Natural killer cell (primary cell): Measurements from ENCODE around the gene ABCA3. TPM values are rescaled to one million over a fixed set of nuclear protein-coding genes. Genes with fewer than 3 reads are reported as not detected.

Experiments used
- ATAC-seq, 3 donors: fragments of 150-1000 bp in 2 of 3; fragments of 200-7000 bp in 1 of 3; cut with Tn5 transposase; 1 replicate in 1 of 3; 2 replicates in 2 of 3; pipeline ENCODE4 v1.10.0; 2021; ENCODE audit warnings: mild to moderate bottlenecking in 2 of 3, moderate library complexity in 2 of 3
- DNase-seq, 2 donors: peaks; one replicate each; pipeline versions ENCODE4 v3.0.0 to v3.0.0-alpha.2; 2013 to 2021; ENCODE audit warnings: mixed read lengths in 1 of 2
- H3K27ac ChIP-seq: one replicate; pipeline ENCODE4 v1.5.1; 2013; ENCODE audit warnings: mild to moderate bottlenecking, low read length
- H3K27me3 ChIP-seq: one replicate; pipeline ENCODE4 v1.6.1; 2013; ENCODE audit warnings: low read length; ENCODE audit not compliant: control insufficient read depth, insufficient read depth
- H3K36me3 ChIP-seq: one replicate; pipeline ENCODE4 v1.6.1; 2013; ENCODE audit warnings: low read length; ENCODE audit not compliant: control insufficient read depth, insufficient read depth
- H3K4me1 ChIP-seq: one replicate; pipeline ENCODE4 v1.6.1; 2013; ENCODE audit warnings: low read length; ENCODE audit not compliant: control insufficient read depth, insufficient read depth
- H3K4me3 ChIP-seq: one replicate; pipeline ENCODE4 v1.5.1; 2013; ENCODE audit warnings: low read length
- H3K9me3 ChIP-seq: one replicate; pipeline ENCODE4 v1.6.1; 2013; ENCODE audit warnings: low read length; ENCODE audit not compliant: control insufficient read depth, insufficient read depth
- H3K27ac Mint-ChIP-seq, 2 donors: one replicate each; pipeline ENCODE4 v1.8.0; 2022; ENCODE audit warnings: mild to moderate bottlenecking in 2 of 2, mixed read lengths in 2 of 2, moderate library complexity in 1 of 2
- H3K27me3 Mint-ChIP-seq, 2 donors: one replicate each; pipeline ENCODE4 v1.8.0; 2022; ENCODE audit warnings: low read depth in 2 of 2, mixed read lengths in 2 of 2
- H3K36me3 Mint-ChIP-seq: one replicate; pipeline ENCODE4 v1.8.0; 2022; ENCODE audit warnings: mixed read lengths
- H3K4me1 Mint-ChIP-seq, 2 donors: one replicate each; pipeline ENCODE4 v1.8.0; 2022; ENCODE audit warnings: mixed read lengths in 2 of 2
- H3K4me3 Mint-ChIP-seq: one replicate; pipeline ENCODE4 v1.8.0; 2022; ENCODE audit warnings: mild to moderate bottlenecking, moderate library complexity, mixed read lengths
- H3K9me3 Mint-ChIP-seq, 2 donors: one replicate each; pipeline ENCODE4 v1.8.0; 2022; ENCODE audit warnings: mixed read lengths in 2 of 2
- WGBS: methylation state at CpG from one replicate; pipeline ENCODE4 v1.1.7; 2013; ENCODE audit warnings: missing lambda C conversion rate; ENCODE audit not compliant: insufficient coverage; 5-methylcytosine and 5-hydroxymethylcytosine counted together
- intact Hi-C: fragments of 100-400 bp; cut with micrococcal nuclease; formaldehyde crosslinking; loops from one replicate; pipeline ENCODE4 v1.14.2; 2022
- total RNA-seq, 4 donors: library from RNA; stranded (reverse); fragments of 120-200 nt in 1 of 4; gene quantifications; one replicate each; pipeline versions ENCODE4 v1.2.3 to v1.2.4, GENCODE V29; 2013 to 2022
- TF ChIP-seq, protein P1 (sequence below): fragments of 200-600 bp; IDR thresholded peaks from one replicate; pipeline ENCODE4 v1.8.0; 2022; ENCODE audit warnings: antibody characterized with exemption

The ABCA3 gene
- total RNA-seq, 3 donors from 2014 or later (not counting 1 experiment from before 2014, with no cell fraction given): 12.2 to 17.5 (median 16.6) TPM

DNA sequence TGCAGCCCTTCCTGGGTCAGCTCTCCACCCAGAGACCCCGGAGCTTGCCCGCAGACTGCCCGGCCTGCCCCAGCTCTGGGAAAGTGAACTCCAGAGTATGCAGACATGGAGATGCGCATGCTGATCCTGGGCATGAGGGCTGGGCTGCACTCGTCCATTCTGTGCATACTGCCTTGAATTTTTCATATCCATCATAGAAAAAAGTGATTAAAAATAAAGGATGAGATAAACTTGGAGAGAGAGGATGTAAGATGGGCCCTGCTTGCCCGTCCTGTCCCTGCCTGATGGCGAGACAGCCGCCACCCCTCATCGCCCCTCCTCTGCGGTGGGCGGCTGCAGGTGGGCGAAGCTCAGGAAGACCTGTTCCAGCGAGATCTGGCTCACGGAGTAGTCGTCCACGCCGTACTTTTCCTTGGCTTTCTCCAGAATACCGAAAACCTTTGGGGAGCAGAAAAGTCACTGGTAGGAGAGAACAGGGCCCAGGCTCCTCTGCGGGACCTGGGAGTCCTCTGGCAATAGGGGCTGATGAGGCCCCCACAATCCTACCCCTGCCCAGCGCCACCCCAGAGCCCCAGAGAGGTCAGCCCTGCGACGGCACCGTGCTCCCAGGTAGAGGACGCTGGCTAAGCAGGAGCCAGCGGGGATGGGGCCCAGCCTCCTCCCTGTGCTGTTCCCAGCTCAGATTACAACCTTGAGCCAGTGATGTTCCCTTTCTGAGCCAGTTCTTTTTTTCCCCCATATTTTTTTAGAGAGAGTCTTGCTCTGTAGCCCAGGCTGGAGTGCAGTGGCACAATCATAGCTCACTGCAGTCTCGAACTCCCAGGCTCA is 63.9 kb downstream of the ABCA3 start:
- WGBS: 94% methylated on average over 25 of the region's 26 CpGs
- DNase-seq (no peak), ATAC-seq (no peak)
- no peak overlapping the region for H3K27ac Mint-ChIP-seq
- H3K36me3 Mint-ChIP-seq: no peaks in the 10 kb centered on the region
- H3K36me3 ChIP-seq: no peaks in the 10 kb centered on the region
- H3K27ac ChIP-seq: no peak overlapping the region
- H3K4me1 Mint-ChIP-seq: no peaks in the 10 kb centered on the region
- H3K4me3 ChIP-seq: no peak overlapping the region
- H3K9me3 ChIP-seq: no peaks in the 10 kb centered on the region
- H3K27me3 Mint-ChIP-seq: no peaks in the 10 kb centered on the region
- H3K4me1 ChIP-seq: peaks cover 5% of the 10 kb centered on the region
- no peaks in the 10 kb centered on the region for H3K27me3 ChIP-seq
- intact Hi-C loops: no loop called here
- H3K4me3 Mint-ChIP-seq: no peak overlapping the region
- TF ChIP-seq, protein P1, sequence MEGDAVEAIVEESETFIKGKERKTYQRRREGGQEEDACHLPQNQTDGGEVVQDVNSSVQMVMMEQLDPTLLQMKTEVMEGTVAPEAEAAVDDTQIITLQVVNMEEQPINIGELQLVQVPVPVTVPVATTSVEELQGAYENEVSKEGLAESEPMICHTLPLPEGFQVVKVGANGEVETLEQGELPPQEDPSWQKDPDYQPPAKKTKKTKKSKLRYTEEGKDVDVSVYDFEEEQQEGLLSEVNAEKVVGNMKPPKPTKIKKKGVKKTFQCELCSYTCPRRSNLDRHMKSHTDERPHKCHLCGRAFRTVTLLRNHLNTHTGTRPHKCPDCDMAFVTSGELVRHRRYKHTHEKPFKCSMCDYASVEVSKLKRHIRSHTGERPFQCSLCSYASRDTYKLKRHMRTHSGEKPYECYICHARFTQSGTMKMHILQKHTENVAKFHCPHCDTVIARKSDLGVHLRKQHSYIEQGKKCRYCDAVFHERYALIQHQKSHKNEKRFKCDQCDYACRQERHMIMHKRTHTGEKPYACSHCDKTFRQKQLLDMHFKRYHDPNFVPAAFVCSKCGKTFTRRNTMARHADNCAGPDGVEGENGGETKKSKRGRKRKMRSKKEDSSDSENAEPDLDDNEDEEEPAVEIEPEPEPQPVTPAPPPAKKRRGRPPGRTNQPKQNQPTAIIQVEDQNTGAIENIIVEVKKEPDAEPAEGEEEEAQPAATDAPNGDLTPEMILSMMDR: no peak
- no peaks in the 10 kb centered on the region for H3K9me3 Mint-ChIP-seq

DNA sequence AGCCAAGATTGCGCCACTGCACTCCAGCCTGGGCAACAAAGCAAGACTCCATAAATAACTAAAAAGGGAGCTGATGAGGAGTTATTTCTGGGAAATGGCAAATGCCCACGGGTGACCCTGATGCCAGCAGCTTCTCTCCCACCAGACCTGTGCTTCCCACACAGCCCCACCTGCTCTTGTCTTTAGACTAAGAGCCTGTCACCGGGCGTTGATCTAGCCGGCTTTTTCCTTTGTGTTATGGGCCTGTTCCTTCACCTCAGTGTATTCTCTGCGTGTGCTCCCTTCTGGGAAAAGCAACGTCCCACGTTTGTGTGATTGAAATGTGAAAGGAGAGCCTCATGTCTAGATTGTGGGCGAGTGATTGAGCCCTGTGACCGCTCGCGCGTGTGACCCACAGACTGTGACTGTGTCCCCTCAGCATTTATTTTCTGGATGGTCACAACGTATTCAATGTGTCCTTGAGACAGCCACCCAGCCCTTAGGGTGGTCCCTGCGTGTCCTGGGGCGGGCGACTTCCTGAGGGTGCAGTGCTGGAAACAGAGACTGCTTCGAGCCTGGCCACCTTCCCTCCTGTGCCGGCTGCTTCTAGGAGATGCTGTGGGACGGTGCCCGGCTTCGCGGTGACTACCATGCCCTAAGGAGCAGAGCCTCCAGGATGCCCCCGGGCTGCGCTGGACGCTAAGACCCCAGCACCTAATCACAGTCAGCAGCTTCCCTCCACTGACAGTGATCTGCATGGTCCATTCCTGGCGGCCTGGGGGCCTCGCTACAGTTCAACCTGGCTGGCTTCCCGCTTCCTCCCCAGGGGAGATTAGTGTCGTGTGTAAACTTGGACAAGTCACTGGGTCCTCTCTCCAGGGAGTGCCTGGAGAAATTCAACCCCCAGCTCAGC is 64.8 kb downstream of the ABCA3 start:
- WGBS: 90% methylated on average over 30 of the region's 30 CpGs
- TF ChIP-seq, protein P1: no peak
- H3K27me3 Mint-ChIP-seq: no peaks in the 10 kb centered on the region
- no peaks in the 10 kb centered on the region for H3K9me3 Mint-ChIP-seq
- intact Hi-C loops: no loop called here
- Histone ChIP-seq H3K4me3 (no peak overlapping the region), H3K36me3 (no peaks in the 10 kb centered on the region), H3K4me1 (peaks cover 5% of the 10 kb centered on the region), H3K27ac (no peak overlapping the region), H3K27me3 (no peaks in the 10 kb centered on the region), H3K9me3 (no peaks in the 10 kb centered on the region)
- peaks cover 0 to 5% of the 10 kb centered on the region in 2 donors for H3K4me1 Mint-ChIP-seq
- no peak overlapping the region for H3K27ac Mint-ChIP-seq
- DNase-seq (no peak), ATAC-seq (no peak)
- H3K4me3 Mint-ChIP-seq: no peak overlapping the region
- H3K36me3 Mint-ChIP-seq: no peaks in the 10 kb centered on the region

DNA sequence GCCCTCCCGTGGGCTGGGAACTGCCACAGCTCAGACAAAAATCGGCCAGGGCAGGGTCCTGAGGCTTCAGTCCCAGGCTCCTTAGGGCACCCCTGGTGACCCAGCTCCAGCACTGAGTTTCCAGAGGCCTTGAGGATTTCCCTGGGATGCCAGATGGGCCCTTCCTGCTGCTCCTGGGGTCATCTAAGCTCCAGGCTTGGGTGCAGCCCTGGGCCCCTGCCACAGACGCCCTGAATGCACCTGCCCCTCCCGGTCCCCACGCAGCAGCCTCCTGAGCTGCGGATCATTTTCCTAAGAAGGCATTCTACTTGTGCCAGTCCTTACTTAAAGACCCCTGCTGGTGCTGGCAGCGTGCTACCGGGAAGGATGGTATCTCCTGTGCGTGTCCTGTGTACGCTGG is 66.6 kb downstream of the ABCA3 start:
- Mint-ChIP-seq H3K4me1 (peaks cover 8 to 15% of the 10 kb centered on the region in 2 donors), H3K27me3 (no peaks in the 10 kb centered on the region), H3K27ac (no peak overlapping the region), H3K9me3 (no peaks in the 10 kb centered on the region), H3K4me3 (no peak overlapping the region), H3K36me3 (no peaks in the 10 kb centered on the region)
- Histone ChIP-seq H3K36me3 (no peaks in the 10 kb centered on the region), H3K9me3 (no peaks in the 10 kb centered on the region), H3K27me3 (no peaks in the 10 kb centered on the region), H3K4me3 (no peak overlapping the region), H3K4me1 (peaks cover 17% of the 10 kb centered on the region), H3K27ac (no peak overlapping the region)
- WGBS: 95% methylated on average over 10 of the region's 10 CpGs
- no peak for ATAC-seq
- intact Hi-C loops: no loop called here
- DNase-seq: no peak
- TF ChIP-seq, protein P1: no peak
